Suprapubic skin (tissue), 4 donors: ENCODE results near the gene ATP5MK. TPM values are rescaled to one million over a fixed set of nuclear protein-coding genes. Genes with fewer than 3 reads are reported as not detected.

Source experiments
- DNase-seq, 2 donors: peaks; one replicate each; pipeline ENCODE4 v3.0.0-alpha.2; 2019; ENCODE audit warnings: low spot score in 2 of 2
- H3K27ac ChIP-seq: fragments of 200-600 bp; sonication (generic); one replicate; pipeline ENCODE4 v1.5.1; 2019
- H3K27me3 ChIP-seq: fragments of 200-600 bp; sonication (generic); one replicate; pipeline ENCODE4 v1.5.1; 2019
- H3K36me3 ChIP-seq: fragments of 200-600 bp; sonication (generic); one replicate; pipeline ENCODE4 v1.5.1; 2019
- H3K4me1 ChIP-seq: fragments of 200-600 bp; sonication (generic); one replicate; pipeline ENCODE4 v1.5.1; 2019
- H3K4me3 ChIP-seq: fragments of 200-600 bp; sonication (generic); one replicate; pipeline ENCODE4 v1.5.1; 2019; ENCODE audit warnings: mild to moderate bottlenecking
- H3K9me3 ChIP-seq: fragments of 200-600 bp; sonication (generic); one replicate; pipeline ENCODE4 v1.5.1; 2019
- EP300 ChIP-seq: sonication (generic); formaldehyde crosslinking; IDR thresholded peaks from one replicate; pipeline ENCODE4 v1.6.1; 2017; ENCODE audit warnings: antibody characterized with exemption
- POLR2A ChIP-seq, 2 donors: fragments of 450-650 bp; IDR thresholded peaks; one replicate each; pipeline ENCODE4 v1.6.1; 2017; ENCODE audit warnings: antibody characterized with exemption in 2 of 2, mild to moderate bottlenecking in 2 of 2, moderate library complexity in 2 of 2
- POLR2AphosphoS5 ChIP-seq, 3 donors: sonication (generic); formaldehyde crosslinking; IDR thresholded peaks; one replicate each; pipeline ENCODE4 v1.6.1; 2017; ENCODE audit warnings: antibody characterized with exemption in 3 of 3
- WGBS: methylation state at CpG from one replicate; pipeline ENCODE4 v1.1.5; 2018; 5-methylcytosine and 5-hydroxymethylcytosine counted together
- total RNA-seq, 4 donors: library from RNA; depleted of rRNA; stranded (reverse); fragments of >200 nt; gene quantifications; one replicate each; pipeline ENCODE4 v1.1.0, GENCODE V29; 2016
- TF ChIP-seq, protein P1 (sequence below), 2 donors: fragments of 200-600 bp in 1 of 2; fragments of 450-650 bp in 1 of 2; sonication (generic) in 1 of 2; IDR thresholded peaks; one replicate each; pipeline ENCODE4 v1.5.1; 2016 to 2019; ENCODE audit warnings: antibody characterized with exemption in 2 of 2, mild to moderate bottlenecking in 1 of 2, moderate library complexity in 1 of 2

The ATP5MK gene
- total RNA-seq, 4 donors from 2014 or later: 92.4 to 207 (median 167) TPM

DNA sequence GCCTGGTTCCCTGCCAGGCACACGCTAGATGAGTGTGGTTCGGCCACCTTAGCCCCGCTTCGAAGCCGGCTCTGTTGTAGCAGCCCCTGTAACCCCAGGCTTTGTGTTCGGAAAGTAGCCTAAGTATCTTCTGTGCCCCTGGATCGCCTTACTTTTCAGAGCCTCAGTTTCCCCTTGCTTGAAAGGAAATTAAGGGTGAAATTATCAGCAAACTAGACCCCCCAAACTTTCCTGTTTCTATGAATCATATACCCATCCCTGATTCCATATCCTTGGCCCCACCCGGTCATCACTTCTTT, 463 bp upstream of the ATP5MK start:
- H3K4me3 ChIP-seq: peak overlapping the region; percentile 73
- DNase-seq: no peak
- H3K9me3 ChIP-seq: no peaks in the 10 kb centered on the region
- H3K4me1 ChIP-seq: peaks cover 40% of the 10 kb centered on the region
- 0% methylated on average over 8 of the region's 8 CpGs for WGBS
- no peaks in the 10 kb centered on the region for H3K27me3 ChIP-seq
- TF ChIP-seq POLR2AphosphoS5 (IDR thresholded peaks at IDR 0.05) (no peak), POLR2A (IDR thresholded peaks at IDR 0.05) (no peak)
- TF ChIP-seq, protein P1, sequence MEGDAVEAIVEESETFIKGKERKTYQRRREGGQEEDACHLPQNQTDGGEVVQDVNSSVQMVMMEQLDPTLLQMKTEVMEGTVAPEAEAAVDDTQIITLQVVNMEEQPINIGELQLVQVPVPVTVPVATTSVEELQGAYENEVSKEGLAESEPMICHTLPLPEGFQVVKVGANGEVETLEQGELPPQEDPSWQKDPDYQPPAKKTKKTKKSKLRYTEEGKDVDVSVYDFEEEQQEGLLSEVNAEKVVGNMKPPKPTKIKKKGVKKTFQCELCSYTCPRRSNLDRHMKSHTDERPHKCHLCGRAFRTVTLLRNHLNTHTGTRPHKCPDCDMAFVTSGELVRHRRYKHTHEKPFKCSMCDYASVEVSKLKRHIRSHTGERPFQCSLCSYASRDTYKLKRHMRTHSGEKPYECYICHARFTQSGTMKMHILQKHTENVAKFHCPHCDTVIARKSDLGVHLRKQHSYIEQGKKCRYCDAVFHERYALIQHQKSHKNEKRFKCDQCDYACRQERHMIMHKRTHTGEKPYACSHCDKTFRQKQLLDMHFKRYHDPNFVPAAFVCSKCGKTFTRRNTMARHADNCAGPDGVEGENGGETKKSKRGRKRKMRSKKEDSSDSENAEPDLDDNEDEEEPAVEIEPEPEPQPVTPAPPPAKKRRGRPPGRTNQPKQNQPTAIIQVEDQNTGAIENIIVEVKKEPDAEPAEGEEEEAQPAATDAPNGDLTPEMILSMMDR (IDR thresholded peaks at IDR 0.05): no peak
- H3K27ac ChIP-seq: peak overlapping the region; percentile 70
- peaks cover 34% of the 10 kb centered on the region for H3K36me3 ChIP-seq

DNA sequence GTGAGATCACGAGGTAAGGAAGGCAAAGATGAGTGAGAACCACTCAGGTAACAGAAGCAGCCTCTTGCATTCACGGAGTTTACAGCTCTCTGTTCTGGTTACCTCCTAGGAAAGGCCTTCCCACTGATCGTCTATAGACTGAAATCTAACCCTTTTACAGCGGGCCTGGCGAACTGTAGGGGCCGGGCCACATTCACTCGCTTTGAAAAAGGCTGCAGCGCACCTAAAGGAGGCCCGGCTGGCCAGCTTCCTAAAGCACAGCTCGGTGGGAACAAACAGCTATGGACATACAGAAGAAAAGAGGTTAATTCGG, 565 bp downstream of the ATP5MK start:
- no peak for TF ChIP-seq POLR2AphosphoS5 (IDR thresholded peaks at IDR 0.05)
- TF ChIP-seq EP300: no peak
- TF ChIP-seq, protein P1 (IDR thresholded peaks at IDR 0.05): no peak
- no peak for TF ChIP-seq POLR2A (IDR thresholded peaks at IDR 0.05)
- H3K4me3 ChIP-seq: peak overlapping the region; percentile 73
- 7% methylated on average over 6 of the region's 11 CpGs for WGBS
- no peak for DNase-seq
- H3K36me3 ChIP-seq: peaks cover 33% of the 10 kb centered on the region
- H3K4me1 ChIP-seq: peaks cover 40% of the 10 kb centered on the region
- peak overlapping the region; percentile 79 for H3K27ac ChIP-seq
- H3K27me3 ChIP-seq: no peaks in the 10 kb centered on the region
- no peaks in the 10 kb centered on the region for H3K9me3 ChIP-seq

DNA sequence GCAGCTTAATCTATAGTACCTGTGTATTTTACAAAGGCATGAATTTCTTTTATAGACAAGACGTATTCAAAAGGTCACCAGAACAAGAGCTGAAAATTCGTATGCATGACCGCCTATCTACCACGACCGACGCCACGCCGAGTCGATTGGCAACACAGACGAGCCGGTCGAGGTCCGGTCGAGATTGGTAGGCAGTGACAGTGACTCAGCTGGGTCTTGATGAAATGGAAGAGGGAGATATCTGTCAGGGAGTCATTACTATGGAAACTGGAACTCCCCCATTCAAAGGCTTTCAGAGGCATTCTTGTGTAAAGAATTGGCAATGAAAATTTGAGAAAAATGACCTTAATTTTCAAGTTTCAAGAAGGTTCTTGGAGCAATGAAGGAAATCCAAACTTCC, 2.1 kb downstream of the ATP5MK start:
- Histone ChIP-seq H3K27ac (no peak overlapping the region), H3K4me3 (no peak overlapping the region), H3K4me1 (peaks cover 40% of the 10 kb centered on the region), H3K9me3 (no peaks in the 10 kb centered on the region), H3K36me3 (peaks cover 33% of the 10 kb centered on the region), H3K27me3 (no peaks in the 10 kb centered on the region)
- TF ChIP-seq, protein P1 (IDR thresholded peaks at IDR 0.05): no peak
- TF ChIP-seq EP300 (no peak), POLR2AphosphoS5 (IDR thresholded peaks at IDR 0.05) (no peak), POLR2A (IDR thresholded peaks at IDR 0.05) (no peak)
- DNase-seq: no peak
- 91% methylated on average over 14 of the region's 14 CpGs for WGBS

DNA sequence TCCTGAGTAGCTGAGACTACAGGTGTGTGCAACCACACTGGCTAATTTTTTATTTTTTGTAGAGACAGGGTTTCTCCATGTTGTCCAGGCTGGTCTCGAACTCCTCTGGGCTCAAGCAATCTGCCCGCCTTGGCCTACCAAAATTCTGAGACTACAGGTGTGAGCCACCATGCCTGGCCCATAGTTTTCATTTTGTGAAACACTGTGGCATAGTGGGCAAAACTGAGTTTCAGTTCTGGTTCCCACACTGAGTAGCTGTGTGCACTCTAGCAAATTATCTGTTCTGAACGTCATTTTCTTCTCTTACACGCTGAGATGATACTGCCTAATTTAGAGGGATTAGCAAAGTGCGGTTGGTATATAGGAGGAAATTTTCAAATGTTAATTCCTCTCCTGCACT, 13.5 kb downstream of the ATP5MK start:
- Histone ChIP-seq H3K4me1 (no peaks in the 10 kb centered on the region), H3K27me3 (no peaks in the 10 kb centered on the region), H3K27ac (no peak overlapping the region), H3K36me3 (peaks cover 81% of the 10 kb centered on the region), H3K9me3 (no peaks in the 10 kb centered on the region), H3K4me3 (no peak overlapping the region)
- WGBS: 87% methylated on average over 5 of the region's 5 CpGs
- DNase-seq: no peak
- TF ChIP-seq, protein P1 (IDR thresholded peaks at IDR 0.05): no peak
- TF ChIP-seq EP300 (no peak), POLR2AphosphoS5 (IDR thresholded peaks at IDR 0.05) (no peak), POLR2A (IDR thresholded peaks at IDR 0.05) (no peak)

DNA sequence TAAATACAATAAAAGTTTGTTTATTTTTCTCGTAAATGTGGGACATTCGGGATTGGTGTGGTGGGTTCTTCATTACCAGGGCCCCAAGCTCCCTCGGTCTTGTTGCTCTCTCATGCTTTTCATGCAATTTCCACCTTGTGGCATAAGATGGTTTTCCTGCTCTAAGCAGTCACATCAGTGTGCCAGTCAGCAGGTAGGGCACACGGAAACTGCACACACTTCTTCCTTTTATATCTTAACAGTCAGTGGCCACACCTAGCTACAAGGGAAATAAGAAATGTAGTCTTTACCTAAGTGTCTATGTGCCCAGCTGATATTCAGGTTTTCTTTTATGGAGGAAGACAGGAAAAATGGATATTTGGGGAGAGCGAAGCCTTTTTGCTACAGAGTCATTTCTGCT, 22.0 kb downstream of the ATP5MK start:
- no peak for TF ChIP-seq POLR2AphosphoS5 (IDR thresholded peaks at IDR 0.05)
- TF ChIP-seq EP300: no peak
- H3K27me3 ChIP-seq: no peaks in the 10 kb centered on the region
- WGBS: 96% methylated on average over 5 of the region's 5 CpGs
- DNase-seq: no peak
- H3K4me1 ChIP-seq: peaks cover 6% of the 10 kb centered on the region
- peaks cover 49% of the 10 kb centered on the region for H3K36me3 ChIP-seq
- H3K9me3 ChIP-seq: no peaks in the 10 kb centered on the region
- no peak overlapping the region for H3K27ac ChIP-seq
- H3K4me3 ChIP-seq: no peak overlapping the region

DNA sequence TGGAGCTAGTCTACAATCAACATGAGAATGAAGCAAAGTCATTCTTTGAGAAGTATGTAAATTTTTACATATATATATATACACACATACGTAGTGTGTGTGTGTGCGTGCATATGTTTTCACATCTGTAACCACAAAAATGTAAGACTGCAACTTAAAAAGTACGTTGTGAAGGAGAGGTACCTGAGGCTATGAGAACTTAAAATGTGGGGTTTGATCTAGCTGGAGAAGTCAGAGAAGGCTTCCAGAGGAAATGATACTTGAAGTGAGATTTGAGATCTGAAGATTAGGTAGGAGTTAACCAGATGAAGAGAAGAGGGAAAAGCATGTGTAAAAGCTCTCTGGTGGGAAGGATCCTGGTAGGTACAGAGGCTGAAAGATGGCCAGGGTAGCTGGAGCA, 22.7 kb downstream of the ATP5MK start:
- Histone ChIP-seq H3K4me3 (no peak overlapping the region), H3K36me3 (peaks cover 42% of the 10 kb centered on the region), H3K9me3 (no peaks in the 10 kb centered on the region), H3K4me1 (peaks cover 12% of the 10 kb centered on the region), H3K27ac (no peak overlapping the region), H3K27me3 (no peaks in the 10 kb centered on the region)
- TF ChIP-seq POLR2AphosphoS5 (IDR thresholded peaks at IDR 0.05): no peak
- no peak for TF ChIP-seq EP300
- no peak for TF ChIP-seq POLR2A (IDR thresholded peaks at IDR 0.05)
- TF ChIP-seq, protein P1 (IDR thresholded peaks at IDR 0.05): no peak
- 85% methylated on average over 3 of the region's 3 CpGs for WGBS
- no peak for DNase-seq
